Measurements from ENCODE around the gene POLA2. TPM values are rescaled to one million over a fixed set of nuclear protein-coding genes. Genes with fewer than 3 reads are reported as not detected.

The POLA2 gene
- total and polyA plus RNA-seq, 2 donors (not counting 3 experiments of a cell fraction or from before 2014, with no cell fraction given): 24.0 to 30.0 TPM

GRCh38 chr11:65227879-65228278 lies 33.9 kb upstream of the POLA2 start:
- FAIRE-seq: no peak

More at GRCh38 chr11:65227879-65228278, 33.9 kb upstream of the POLA2 start:
- no peaks in the 10 kb centered on the region for H3K79me2 ChIP-seq (ENCODE audit: control insufficient read depth, insufficient read depth, low read length)
- intact Hi-C loops (cut with micrococcal nuclease) (no loop called here), dilution Hi-C loops (cut with MboI; ENCODE audit: extremely low pct_ligation_motif_present, low sequenced_read_pairs) (no loop called here)
- no peak overlapping the region for H3K9ac ChIP-seq (replicated peaks; ENCODE audit: extremely low read depth, insufficient read depth, low read length)
- H3K4me1 ChIP-seq (ENCODE audit: control insufficient read depth, extremely low read depth, insufficient read depth, low read length): peaks cover 16% of the 10 kb centered on the region
- no peaks in the 10 kb centered on the region for H4K20me1 ChIP-seq (replicated peaks; ENCODE audit: control insufficient read depth, extremely low read depth, insufficient read depth, low read length)
- POLR2A ChIA-PET: no interaction called here
- no peak overlapping the region for H2AFZ ChIP-seq (ENCODE audit: low read depth, low read length)
- no peak for TF ChIP-seq GATA2 (IDR thresholded peaks at IDR 0.05; ENCODE audit: insufficient read depth, insufficient read length, low read depth, low read length)
- no peak for TF ChIP-seq MYC (IDR thresholded peaks at IDR 0.05; ENCODE audit: low read depth, low read length)
- no peak for TF ChIP-seq MAX (IDR thresholded peaks at IDR 0.05; ENCODE audit: insufficient read depth, insufficient read length)
- TF ChIP-seq POLR2AphosphoS5 (IDR thresholded peaks at IDR 0.05; ENCODE audit: insufficient read depth, low read depth, low read length): no peak
- TF ChIP-seq EZH2 (IDR thresholded peaks at IDR 0.05; ENCODE audit: borderline replicate concordance, low read depth, low read length, severe bottlenecking): no peak
- no peak for TF ChIP-seq FOS (IDR thresholded peaks at IDR 0.05; ENCODE audit: borderline replicate concordance, insufficient read depth, low read length)
- TF ChIP-seq CTCF (IDR thresholded peaks at IDR 0.05; ENCODE audit: extremely low read depth in 1 of 2, insufficient read depth in 1 of 2, low read depth in 1 of 2, low read length in 2 of 2): no peak
- no peak for TF ChIP-seq JUN (IDR thresholded peaks at IDR 0.05; ENCODE audit: borderline replicate concordance, insufficient read depth, insufficient read length, low read depth)
- no peak for TF ChIP-seq POLR2A (IDR thresholded peaks at IDR 0.05; ENCODE audit: low read depth, low read length)
- no peak overlapping the region for H3K4me2 ChIP-seq (ENCODE audit: insufficient read depth, low read length)
- no peaks in the 10 kb centered on the region for H3K27me3 ChIP-seq (ENCODE audit: control insufficient read depth in 2 of 2, insufficient read depth in 2 of 2, low read length in 2 of 2)
- CTCF ChIA-PET: interaction anchor here (0.7 to 2.3 kb wide), 4 partner anchors 22 to 102 kb away, joined by 3 to 12 read pairs (median 9); no protein-coding TSS in a partner anchor
- BruUV-seq (replicated peaks): no TSS peak
- H3K9me1 ChIP-seq (replicated peaks; ENCODE audit: control insufficient read depth, extremely low read depth, insufficient read depth, low read length): no peaks in the 10 kb centered on the region
- H3K9me3 ChIP-seq (replicated peaks; ENCODE audit: control insufficient read depth, insufficient read depth, low read length): no peaks in the 10 kb centered on the region
- H3K36me3 ChIP-seq (ENCODE audit: control insufficient read depth in 2 of 2, extremely low read depth in 1 of 2, insufficient read depth in 2 of 2, low read length in 2 of 2): no peaks in the 10 kb centered on the region
- no peak for DNase-seq (ENCODE audit: low read depth, low spot score)
- no peak overlapping the region for H3K4me3 ChIP-seq (replicated peaks in 1 of 3; ENCODE audit: insufficient read depth in 1 of 3, low read depth in 1 of 3, low read length in 3 of 3)
- no peak overlapping the region for H3K27ac ChIP-seq (ENCODE audit: insufficient read depth, low read depth, low read length)

All from endothelial cell of umbilical vein (primary cell).